GM18511 (cell line): ENCODE data around the gene TAS2R46.
"Not testable (repeated sequence)": the region's sequence is repeated elsewhere in the genome, so short reads cannot be mapped to it uniquely, and the experiment has no call there.

Experiments
- ATAC-seq: cut with Tn5 transposase; IDR thresholded peaks from one replicate; pipeline ENCODE4 v1.9.1; 2021; ENCODE audit warnings: mild to moderate bottlenecking, moderate library complexity; ENCODE audit not compliant: unreplicated experiment

Gene TAS2R46

DNA sequence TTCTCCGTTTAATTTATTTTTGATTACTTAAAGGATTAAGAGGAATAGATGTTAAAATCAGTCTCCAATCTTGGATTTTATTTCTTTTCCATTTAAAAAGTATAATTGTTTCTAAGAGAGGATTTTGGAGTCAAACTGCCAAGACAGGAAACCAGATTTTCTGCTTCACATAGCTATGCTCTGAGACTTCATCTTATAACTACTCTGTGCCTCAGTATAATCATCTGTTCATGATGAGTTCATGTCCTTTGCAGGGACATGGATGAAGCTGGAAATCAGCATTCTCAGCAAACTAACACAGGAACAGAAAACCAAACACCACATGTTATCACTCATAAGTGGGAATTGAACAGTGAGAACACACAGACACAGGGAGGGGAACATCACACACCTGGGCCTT lies 21.9 kb downstream of the TAS2R46 start:
- ATAC-seq = no peak

DNA sequence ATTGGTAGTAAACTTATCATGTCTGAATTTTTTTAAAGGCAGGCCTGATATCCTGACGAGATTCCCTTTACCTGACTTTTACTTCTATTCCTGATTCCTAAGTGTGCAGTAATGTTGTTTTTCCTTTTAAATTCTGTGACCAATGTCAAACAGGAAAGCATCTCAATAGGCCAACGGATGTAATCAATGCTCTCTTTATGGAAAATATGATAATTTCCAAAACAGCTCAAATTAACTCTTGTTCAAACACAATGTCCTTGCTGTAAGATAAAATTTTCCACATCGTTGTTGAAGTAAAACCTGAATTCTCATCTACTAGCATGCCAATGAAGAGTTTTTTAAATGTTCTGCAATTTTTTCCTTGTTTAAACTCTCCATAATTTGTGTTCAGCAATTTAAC lies 22.9 kb downstream of the TAS2R46 start:
- ATAC-seq = no peak

DNA sequence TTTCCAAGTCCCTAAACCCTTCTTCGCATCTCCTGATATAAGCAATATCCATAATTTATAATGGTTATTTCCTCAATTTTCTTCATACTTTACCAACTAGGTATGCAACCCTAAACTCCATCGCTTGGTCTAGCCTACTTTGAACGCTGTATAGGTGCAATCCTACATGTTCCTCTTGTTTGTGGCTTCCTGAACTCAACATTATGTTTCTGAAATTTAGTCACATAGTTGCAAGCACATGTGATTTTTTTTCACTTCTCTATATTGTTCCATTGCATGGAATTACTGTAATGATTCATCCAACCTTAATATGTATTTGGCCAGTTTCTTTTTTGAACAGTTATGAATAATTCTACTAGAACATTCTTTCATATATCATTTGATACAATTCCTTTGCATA lies 28.1 kb downstream of the TAS2R46 start:
- ATAC-seq = not testable (repeated sequence)

DNA sequence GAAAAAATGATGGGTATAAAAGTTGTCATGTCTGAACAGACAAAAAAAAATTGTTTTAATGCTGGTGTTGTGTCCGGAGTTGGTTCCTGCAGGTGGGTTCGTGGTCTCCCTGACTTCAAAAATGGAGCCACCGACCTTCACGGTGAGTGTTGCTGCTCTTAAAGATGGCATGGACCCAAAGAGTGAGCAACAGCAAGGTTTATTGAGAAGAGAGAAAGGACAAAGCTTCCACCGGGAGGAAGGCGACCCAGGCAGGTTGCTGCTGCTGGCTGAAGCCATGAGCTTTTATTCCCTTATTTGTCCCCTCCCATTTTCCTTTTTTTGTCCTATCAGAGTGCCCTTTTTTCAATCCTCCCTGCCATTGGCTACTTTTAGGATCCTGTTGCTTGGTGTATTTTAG lies 30.8 kb downstream of the TAS2R46 start, which contains the start of gene TAS2R31:
Gene TAS2R31 (minus strand): TSS at position 101 of the 400 bp plus-strand sequence. CDS start 72 bp downstream, at position 29.
- no peak for ATAC-seq

DNA sequence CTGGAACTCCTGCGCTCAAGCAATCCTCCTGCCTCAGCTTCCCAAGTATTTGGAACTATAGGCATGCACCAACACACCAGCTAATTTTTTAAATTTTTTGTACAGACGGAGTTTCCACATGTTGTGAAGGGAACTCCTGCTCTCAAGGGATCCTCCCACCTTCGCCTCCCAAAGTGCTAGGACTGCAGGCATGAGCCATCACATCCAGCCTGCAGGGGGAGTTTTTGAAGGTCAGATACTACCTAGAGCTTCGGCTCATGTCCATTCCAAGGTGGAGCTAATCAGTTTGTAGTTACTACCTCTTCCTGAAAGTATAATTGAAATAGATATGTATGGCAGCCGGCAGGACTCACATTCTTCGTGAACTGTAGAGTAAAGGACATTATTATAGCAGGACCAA lies 36.0 kb downstream of the TAS2R46 start:
- no peak for ATAC-seq

DNA sequence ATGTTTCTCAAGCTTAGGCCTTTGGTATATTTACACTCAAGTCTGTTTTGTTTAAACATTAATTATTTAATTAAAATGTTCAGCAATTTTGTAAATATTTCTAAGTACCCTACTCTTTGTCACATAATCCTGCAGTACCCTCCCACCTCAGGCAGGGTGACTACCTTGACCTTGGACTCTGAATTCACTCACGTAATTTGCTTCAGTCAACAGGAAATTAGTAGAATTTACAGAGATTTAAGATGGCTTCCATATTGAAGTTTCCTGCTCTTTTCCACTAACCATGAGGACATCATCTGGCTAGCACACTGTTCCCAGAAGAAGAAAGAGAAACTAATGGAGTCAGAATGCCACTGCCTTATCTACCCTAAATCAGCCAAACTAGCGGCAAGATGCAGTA lies 38.7 kb downstream of the TAS2R46 start:
- no peak for ATAC-seq

DNA sequence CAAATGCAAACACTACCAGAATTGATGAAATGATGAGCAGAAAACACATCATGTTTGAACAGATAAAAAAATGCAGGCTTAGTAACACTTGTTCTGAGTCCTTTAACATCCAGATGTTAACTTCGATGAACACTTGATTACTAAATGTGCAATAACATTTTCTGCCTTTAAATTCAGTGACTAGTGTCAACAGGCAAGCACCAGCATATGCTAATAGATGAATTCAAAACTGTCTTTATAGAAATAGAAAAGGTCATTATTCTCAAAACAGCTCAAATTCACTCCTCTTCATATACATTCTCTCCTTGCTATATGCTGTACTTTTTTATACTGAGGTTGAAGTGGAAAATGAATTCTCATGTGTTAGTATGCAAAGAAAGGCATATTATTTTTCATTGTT lies 39.6 kb downstream of the TAS2R46 start, which contains the start of gene TAS2R19:
Gene TAS2R19 (minus strand): TSS at position 101 of the 400 bp plus-strand sequence. CDS start 49 bp downstream, at position 52.
- ATAC-seq = no peak

DNA sequence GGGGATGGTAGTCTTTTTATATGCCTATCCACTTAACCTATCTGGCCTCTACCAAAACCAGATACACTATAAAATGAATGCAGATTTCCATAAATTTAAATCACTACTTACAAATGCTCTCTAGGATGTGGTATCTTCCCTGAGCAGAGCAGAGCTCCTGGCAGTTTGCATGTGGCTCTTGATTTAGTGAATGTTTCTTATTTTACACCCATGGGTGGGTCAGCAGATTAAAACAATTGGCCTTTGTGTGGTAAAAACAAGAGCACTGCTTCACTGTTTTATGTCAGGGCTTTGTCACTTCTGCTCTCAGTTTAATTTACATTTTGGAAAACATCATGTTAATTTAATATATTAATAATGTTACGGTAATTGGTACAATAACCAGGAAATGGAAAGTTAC lies 45.2 kb downstream of the TAS2R46 start:
- ATAC-seq = no peak

DNA sequence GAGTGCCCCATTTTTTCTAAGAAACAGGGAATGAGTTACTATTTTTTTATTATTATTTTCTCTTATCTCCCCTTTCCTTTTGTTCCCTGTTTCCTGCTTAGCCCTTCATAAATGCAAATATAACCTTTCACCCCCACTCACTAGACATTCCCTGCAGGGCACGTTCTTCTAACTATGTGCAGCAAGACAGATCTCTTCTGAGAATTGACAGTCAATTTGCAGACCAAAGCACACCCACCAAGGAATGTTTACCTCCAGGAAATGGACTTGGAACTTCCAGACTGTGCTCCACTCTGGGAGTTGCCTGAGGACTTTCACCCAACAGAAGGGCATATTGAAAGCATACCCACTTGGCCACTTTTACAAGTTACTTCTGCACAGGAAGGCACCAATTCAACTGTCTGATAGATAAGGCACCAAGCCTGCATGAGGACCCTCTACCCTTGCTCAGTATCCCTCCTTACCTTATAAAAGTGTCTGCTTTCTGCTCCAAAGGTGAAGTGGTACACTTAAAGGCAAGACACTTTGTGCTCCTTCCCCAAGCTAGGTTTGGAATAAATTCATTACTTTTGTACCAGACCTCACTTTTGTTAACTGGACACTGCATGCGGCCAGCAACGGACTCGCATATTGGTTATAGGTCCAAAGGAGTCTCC lies 46.2 kb downstream of the TAS2R46 start:
- no peak for ATAC-seq

DNA sequence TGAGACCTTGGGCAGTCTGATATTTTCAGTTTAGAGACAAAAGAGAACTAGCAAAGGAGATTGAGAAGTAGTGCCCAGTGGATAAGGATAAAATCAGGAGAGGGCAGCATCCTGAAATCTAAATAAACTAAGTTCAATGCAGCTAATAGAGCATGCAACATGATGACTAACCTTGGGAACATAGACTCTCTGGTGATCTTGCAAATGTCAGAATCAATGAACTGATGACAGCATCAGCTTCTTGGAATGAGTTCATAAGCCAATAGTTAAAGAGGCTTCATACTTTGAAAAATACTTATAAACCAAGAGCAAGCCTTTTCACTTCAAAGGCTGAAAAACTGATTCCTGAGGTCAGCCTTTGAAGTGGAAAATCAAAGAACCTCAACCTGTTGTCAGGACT lies 47.9 kb downstream of the TAS2R46 start:
- no peak for ATAC-seq
